HepG2 (cell line): ENCODE measurements around the gene RNFT2. TPM values are rescaled to one million over a fixed set of nuclear protein-coding genes. Genes with fewer than 3 reads are reported as not detected.

ENCODE experiments used
- EZH2 ChIP-seq: conservative IDR thresholded peaks from 2 replicates; pipeline ENCODE4 v1.6.1; 2012; ENCODE audit warnings: mild to moderate bottlenecking, low read depth, low read length, moderate library complexity
- JUNB ChIP-seq: sonication (generic); formaldehyde crosslinking; IDR thresholded peaks from 2 replicates; pipeline ENCODE4 v1.8.0; 2022; ENCODE audit warnings: missing genetic modification reagents, mild to moderate bottlenecking, borderline replicate concordance
- LCORL ChIP-seq, 2 experiments: fragments of 450-650 bp in 1 of 2; sonication (generic) in 1 of 2; formaldehyde crosslinking in 1 of 2; IDR thresholded peaks; 2 replicates each; pipeline versions ENCODE4 v1.5.0 to v1.6.1; 2017 to 2020; ENCODE audit warnings: antibody characterized with exemption in 1 of 2, missing genetic modification reagents in 1 of 2
- MAZ ChIP-seq, 2 experiments: sonication (generic) in 1 of 2; formaldehyde crosslinking in 1 of 2; IDR thresholded peaks; 2 replicates each; pipeline versions ENCODE4 v1.5.0 to v1.6.1; 2012 to 2020; ENCODE audit warnings: low read depth in 2 of 2, mild to moderate bottlenecking in 2 of 2, borderline replicate concordance in 1 of 2, improper control_type of control experiment in 1 of 2, low read length in 1 of 2, missing genetic modification reagents in 1 of 2, moderate library complexity in 1 of 2
- MZF1 ChIP-seq: sonication (generic); formaldehyde crosslinking; IDR thresholded peaks from 2 replicates; pipeline ENCODE4 v1.8.1; 2023; ENCODE audit warnings: mild to moderate bottlenecking, missing genetic modification reagents, borderline replicate concordance
- NFAT5 ChIP-seq: sonication (generic); formaldehyde crosslinking; IDR thresholded peaks from 2 replicates; pipeline ENCODE4 v1.4.0; 2020; ENCODE audit warnings: missing genetic modification reagents
- PRDM15 ChIP-seq: sonication (generic); formaldehyde crosslinking; IDR thresholded peaks from 2 replicates; pipeline ENCODE4 v1.4.0; 2020; ENCODE audit warnings: missing genetic modification reagents
- SNAI1 ChIP-seq: sonication (generic); formaldehyde crosslinking; IDR thresholded peaks from 2 replicates; pipeline ENCODE4 v1.5.0; 2020; ENCODE audit warnings: mild to moderate bottlenecking, missing genetic modification reagents, borderline replicate concordance
- SNAPC2 ChIP-seq: sonication (generic); formaldehyde crosslinking; IDR thresholded peaks from 2 replicates; pipeline ENCODE4 v1.8.1; 2022; ENCODE audit warnings: mild to moderate bottlenecking, missing genetic modification reagents
- UBTF ChIP-seq: sonication (generic); formaldehyde crosslinking; IDR thresholded peaks from 2 replicates; pipeline ENCODE4 v1.4.0; 2020; ENCODE audit warnings: mild to moderate bottlenecking, missing genetic modification reagents
- ZFP62 ChIP-seq: sonication (generic); formaldehyde crosslinking; IDR thresholded peaks from 2 replicates; pipeline ENCODE4 v1.4.0; 2020; ENCODE audit warnings: missing genetic modification reagents
- ZNF256 ChIP-seq: sonication (generic); formaldehyde crosslinking; conservative IDR thresholded peaks from 2 replicates; pipeline ENCODE4 v1.4.0; 2020; ENCODE audit warnings: missing genetic modification reagents
- ZNF558 ChIP-seq: sonication (generic); formaldehyde crosslinking; IDR thresholded peaks from 2 replicates; pipeline ENCODE4 v1.9.0; 2022; ENCODE audit warnings: mild to moderate bottlenecking, missing genetic modification reagents, borderline replicate concordance
- ZNF788 ChIP-seq: sonication (generic); formaldehyde crosslinking; IDR thresholded peaks from 2 replicates; pipeline ENCODE4 v1.5.0; 2020; ENCODE audit warnings: mild to moderate bottlenecking, missing genetic modification reagents, borderline replicate concordance
- polyA plus RNA-seq, 8 experiments: library from polyadenylated mRNA; depleted of rRNA in 3 of 8; stranded (reverse) in 7 of 8; unstranded in 1 of 8; fragments of >200 nt; fragmentation: Illumina TruSeq in 4 of 8; extraction: Trizol in 4 of 8; gene quantifications; 2 replicates each; pipeline versions ENCODE4 v1.2.1 to v1.2.3, GENCODE V29; 2011 to 2016; ENCODE audit warnings: low read depth in 4 of 8, missing spikeins in 1 of 8, mixed read lengths in 1 of 8; ENCODE audit not compliant: insufficient read depth in 1 of 8
- total RNA-seq, 5 experiments: library from RNA; depleted of rRNA; stranded (reverse); fragments of >200 nt; fragmentation: Illumina TruSeq; extraction: Trizol; gene quantifications; 2 replicates each; pipeline ENCODE4 v1.2.3, GENCODE V29; 2016; ENCODE audit warnings: low read depth in 1 of 5
- TF ChIP-seq, protein P1 (sequence below): sonication (generic); formaldehyde crosslinking; IDR thresholded peaks from 2 replicates; pipeline ENCODE4 v1.4.0; 2020; ENCODE audit warnings: mild to moderate bottlenecking, missing genetic modification reagents

Gene RNFT2
- total and polyA plus RNA-seq, 2 of the 13 experiments (the other 11 are each of a cell fraction or from before 2014, with no cell fraction given): 3.3 to 8.3 TPM

- TF ChIP-seq JUNB (CRISPR knock-in tag) (no peak), LCORL (IDR thresholded peaks at IDR 0.05) (no peak), LCORL (CRISPR knock-in tag; IDR thresholded peaks at IDR 0.05) (peak; percentile 41; the same call in 1 of the 2 replicates), MAZ (IDR thresholded peaks at IDR 0.05; ENCODE audit: borderline replicate concordance, low read depth, low read length) (peak; percentile 66), MAZ (CRISPR knock-in tag; IDR thresholded peaks at IDR 0.05; ENCODE audit: low read depth) (peak; percentile 66; the same call in 1 of the 2 replicates), SNAPC2 (CRISPR knock-in tag) (peak; percentile 68; the same call in 1 of the 2 replicates), EZH2 (no peak), ZFP62 (no peak), UBTF (CRISPR knock-in tag) (no peak), ZNF788 (peak; percentile 82; the same call in 1 of the 2 replicates), ZNF558 (CRISPR knock-in tag) (no peak), SNAI1 (CRISPR knock-in tag) (peak; percentile 76; the same call in 1 of the 2 replicates), ZNF256 (CRISPR knock-in tag) (no peak), PRDM15 (CRISPR knock-in tag) (no peak), MZF1 (CRISPR knock-in tag) (no peak), NFAT5 (CRISPR knock-in tag) (no peak)
- TF ChIP-seq, protein P1, sequence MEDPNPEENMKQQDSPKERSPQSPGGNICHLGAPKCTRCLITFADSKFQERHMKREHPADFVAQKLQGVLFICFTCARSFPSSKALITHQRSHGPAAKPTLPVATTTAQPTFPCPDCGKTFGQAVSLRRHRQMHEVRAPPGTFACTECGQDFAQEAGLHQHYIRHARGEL (CRISPR knock-in tag): no peak
Observed at GRCh38 chr12:116737774-116738657, at the start of gene RNFT2, which contains the start of gene SPRING1 (continued).
